NOMO-1 (cell line): Measurements from ENCODE around the gene BMERB1.
"Not testable (repeated sequence)": the region's sequence is repeated elsewhere in the genome, so short reads cannot be mapped to it uniquely, and the experiment has no call there.

Source experiments
- DNase-seq, 2 experiments: peaks; one replicate each; lab custom pipeline; 2025; ENCODE audit not compliant: unreplicated experiment in 2 of 2; lab: John Stamatoyannopoulos, UW

The BMERB1 gene

GRCh38 chr16:15548482-15548891, 114.1 kb downstream of the BMERB1 start:
- DNase-seq = no peak

GRCh38 chr16:15552507-15552906, 118.1 kb downstream of the BMERB1 start:
- no peak for DNase-seq

- DNase-seq = no peak
Observed at GRCh38 chr16:15553313-15554088, 119.1 kb downstream of the BMERB1 start.

DNA sequence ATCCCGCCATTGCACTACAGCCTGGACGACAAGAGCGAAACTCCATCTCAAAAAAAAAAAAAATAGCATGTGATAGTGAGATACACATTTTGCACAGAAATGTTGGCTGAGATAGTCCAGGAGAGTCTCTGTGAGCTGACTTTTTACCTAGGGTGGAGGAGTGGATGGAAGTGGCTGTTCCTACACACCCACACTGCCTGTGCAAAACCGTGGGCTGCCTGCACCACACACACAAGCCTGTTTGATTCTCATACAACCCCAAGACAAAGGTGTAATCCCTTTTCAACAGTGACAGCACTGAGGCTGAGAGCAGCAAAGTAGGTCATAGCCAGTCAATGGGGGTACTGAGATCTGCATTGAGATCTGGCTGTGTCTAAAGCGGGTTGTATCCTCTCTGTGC, 121.7 kb downstream of the BMERB1 start:
- DNase-seq = no peak

GRCh38 chr16:15557258-15557657, 122.9 kb downstream of the BMERB1 start:
- no peak for DNase-seq

DNA sequence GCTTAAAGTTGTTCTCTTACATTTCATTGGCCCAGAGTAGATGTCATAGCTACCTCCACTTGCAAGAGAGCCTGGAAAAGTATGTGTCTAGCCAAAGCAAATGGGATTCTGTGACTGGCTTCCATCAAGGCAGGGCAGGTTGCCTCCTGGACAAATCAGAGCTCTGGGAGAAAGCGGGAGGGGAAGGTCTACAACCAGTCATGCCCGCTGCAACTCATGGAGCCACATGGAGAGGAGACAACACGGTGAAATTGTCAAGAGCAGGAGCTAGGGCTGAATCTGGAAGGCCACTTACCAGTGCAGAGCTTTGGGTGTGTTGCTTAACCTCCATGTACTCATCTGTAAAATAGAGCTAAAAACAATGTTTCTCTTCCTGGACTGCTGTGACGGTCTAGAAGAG, 124.8 kb downstream of the BMERB1 start:
- no peak for DNase-seq

- DNase-seq = no peak
Observed at GRCh38 chr16:15564604-15565339, 130.4 kb downstream of the BMERB1 start.

DNA sequence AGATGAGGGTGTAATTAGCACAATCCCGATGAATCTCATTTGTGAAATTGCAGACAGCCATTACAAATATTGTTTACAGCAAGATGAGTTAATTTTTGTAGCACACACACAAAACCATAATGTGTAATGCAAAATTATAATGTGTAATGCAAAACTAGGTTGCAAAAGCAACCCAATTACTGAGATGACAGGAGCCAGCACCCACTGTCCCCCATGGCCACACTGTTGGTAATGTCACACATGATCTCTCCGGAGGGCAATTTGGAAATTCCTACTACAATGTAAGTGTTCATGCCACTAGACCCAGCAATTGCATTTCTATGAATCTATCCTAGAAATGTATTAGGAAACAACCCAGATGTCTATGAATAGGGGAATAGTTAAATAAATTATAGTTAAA, 131.7 kb downstream of the BMERB1 start:
- no peak for DNase-seq

- DNase-seq = no peak
Observed at GRCh38 chr16:15567823-15568222, 133.4 kb downstream of the BMERB1 start.

DNA sequence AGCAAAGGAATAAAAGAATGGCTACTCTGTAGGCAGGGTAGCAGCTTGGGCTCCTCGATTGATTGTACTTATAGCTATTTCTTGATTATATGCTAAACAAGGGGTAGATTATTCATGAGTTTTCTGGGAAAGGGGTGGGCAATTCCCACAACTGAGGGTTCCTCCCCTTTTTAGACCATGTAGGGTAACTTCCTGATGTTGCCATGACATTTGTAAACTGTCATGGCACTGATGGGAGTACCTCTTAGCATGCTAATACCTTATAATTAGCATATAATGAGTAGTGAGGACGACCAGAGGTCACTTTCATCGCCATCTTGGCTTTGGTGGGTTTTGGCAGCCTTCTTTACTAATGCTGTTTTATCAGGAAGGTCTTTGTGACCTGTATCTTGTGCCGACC, 136.3 kb downstream of the BMERB1 start:
- DNase-seq = not testable (repeated sequence)

- peak; percentile 44 to 56 for DNase-seq
Observed at GRCh38 chr16:15571557-15571956, 137.2 kb downstream of the BMERB1 start.

DNA sequence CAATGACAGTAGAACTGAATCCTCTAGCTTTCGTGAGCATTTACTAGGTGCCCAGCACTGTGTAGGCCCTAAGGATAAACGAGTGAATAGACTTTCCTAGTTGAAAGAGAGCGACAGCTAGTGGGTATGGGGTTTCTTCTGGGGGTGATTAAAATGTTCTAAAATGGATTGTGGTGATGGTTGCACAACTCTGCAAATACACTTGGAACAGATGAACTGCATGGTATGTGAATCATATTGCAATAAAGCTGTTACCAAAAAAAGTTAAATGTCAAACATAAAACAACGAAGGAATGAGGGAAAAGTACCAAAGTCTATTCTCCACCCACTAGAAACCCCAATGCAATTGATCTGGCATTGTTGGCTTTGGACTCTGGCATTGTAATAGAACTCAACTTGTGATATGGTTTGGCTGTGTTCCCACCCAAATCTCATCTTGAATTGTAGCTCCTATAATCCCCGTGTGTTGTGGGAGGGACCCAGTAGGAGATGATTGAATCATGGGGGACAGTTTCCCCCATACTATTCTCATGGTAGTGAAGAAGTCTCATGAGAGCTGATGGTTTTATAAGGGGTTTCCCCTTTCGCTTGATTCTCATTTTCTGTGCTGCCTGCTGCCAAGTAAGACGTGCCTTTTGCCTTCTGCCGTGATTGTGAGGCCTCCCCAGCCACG, 138.1 kb downstream of the BMERB1 start:
- peak; percentile 33 to 65 for DNase-seq

DNA sequence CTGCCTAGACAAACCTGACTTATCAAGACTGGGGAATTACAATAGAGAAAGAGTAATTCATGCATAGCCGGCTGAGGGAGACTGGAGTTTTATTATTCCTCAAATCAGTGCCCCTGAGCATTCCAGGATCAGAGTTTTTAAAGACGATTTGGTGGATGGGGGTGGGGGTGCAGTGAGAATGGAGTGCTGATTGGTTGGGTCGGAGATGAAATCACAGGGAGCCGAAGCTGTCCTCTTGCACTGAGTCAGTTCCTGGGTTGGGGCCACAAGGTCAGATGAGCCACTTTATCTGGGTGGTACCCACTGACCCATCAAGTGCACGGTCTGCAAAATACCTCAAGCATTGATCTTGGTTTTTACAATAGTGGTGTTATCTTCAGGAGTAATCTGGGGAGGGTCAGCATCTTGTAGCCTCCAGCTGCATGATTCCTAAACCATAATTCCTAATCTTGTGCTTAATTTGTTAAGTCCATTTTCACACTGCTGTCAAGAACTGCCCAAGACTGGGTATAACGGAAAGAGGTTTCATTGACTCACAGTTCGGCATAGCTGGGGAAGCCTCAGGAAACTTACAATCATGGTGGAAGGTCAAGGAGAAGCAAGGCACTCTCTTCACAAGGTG, 139.0 kb downstream of the BMERB1 start:
- DNase-seq = no peak

DNA sequence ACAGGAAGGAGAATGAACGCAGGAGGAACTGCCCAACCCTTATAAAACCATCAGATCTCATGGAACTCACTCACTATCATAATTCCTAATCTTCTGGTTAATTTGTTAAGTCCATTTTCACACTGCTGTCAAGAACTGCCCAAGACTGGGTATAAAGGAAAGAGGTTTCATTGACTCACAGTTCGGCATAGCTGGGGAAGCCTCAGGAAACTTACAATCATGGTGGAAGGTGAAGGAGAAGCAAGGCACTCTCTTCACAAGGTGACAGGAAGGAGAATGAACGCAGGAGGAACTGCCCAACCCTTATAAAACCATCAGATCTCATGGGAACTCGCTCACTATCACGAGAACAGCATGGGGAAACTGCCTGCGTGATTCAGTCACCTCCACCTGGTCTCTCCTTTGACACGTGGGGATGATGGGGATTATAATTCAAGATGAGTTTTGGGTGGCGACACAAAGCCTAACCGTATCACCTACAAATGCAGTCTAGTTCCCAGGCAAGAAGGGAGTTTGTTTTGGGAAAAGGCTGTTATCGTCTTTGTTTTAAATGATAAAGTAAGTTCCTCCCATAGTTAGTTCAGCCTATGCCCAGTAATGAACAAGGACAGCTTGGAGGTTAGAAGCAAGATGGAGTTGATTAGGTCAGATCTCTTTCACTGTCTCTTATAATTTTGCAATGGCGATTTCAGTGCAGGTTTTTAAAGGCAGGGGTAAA, 139.7 kb downstream of the BMERB1 start:
- DNase-seq = not testable (repeated sequence)

- DNase-seq = no peak
Observed at GRCh38 chr16:15574614-15574948, 140.2 kb downstream of the BMERB1 start.

- DNase-seq = no peak
Observed at GRCh38 chr16:15575293-15576049, 141.1 kb downstream of the BMERB1 start.

- no peak for DNase-seq
Observed at GRCh38 chr16:15576960-15577958, 142.9 kb downstream of the BMERB1 start.

- DNase-seq = no peak
Observed at GRCh38 chr16:15578824-15579223, 144.4 kb downstream of the BMERB1 start.
